H1 (cell line): ENCODE data around the gene FMN2. TPM values are rescaled to one million over a fixed set of nuclear protein-coding genes. Genes with fewer than 3 reads are reported as not detected.

Experiments used
- CTCF ChIA-PET: fragments of 300-600 bp; sonication (Branson Sonifier 250); formaldehyde crosslinking; loops from one replicate; lab custom pipeline; 2021; ENCODE audit not compliant: partially characterized antibody; lab: Charles Lee
- POLR2A ChIA-PET: fragments of 300-600 bp; sonication (Branson Sonifier 250); formaldehyde crosslinking; loops from one replicate; lab custom pipeline; 2021; ENCODE audit warnings: inconsistent platforms; ENCODE audit not compliant: partially characterized antibody; lab: Charles Lee
- DNase-seq, 2 experiments: peaks; one replicate each; pipeline versions ENCODE4 v3.0.0 to v3.0.0-alpha.2; 2010 to 2022; ENCODE audit warnings: low spot score in 2 of 2, low read depth in 1 of 2, mixed read lengths in 1 of 2
- FAIRE-seq: peaks from 2 replicates; lab custom pipeline; 2011; peaks lifted over from hg19 to GRCh38; lab: Jason Lieb, UNC
- H2AFZ ChIP-seq: 2 replicates; pipeline ENCODE4 v1.8.1; 2012; ENCODE audit warnings: low read length, inconsistent platforms
- H2AK5ac ChIP-seq: 2 replicates; pipeline ENCODE4 v1.6.1; 2013; ENCODE audit warnings: low read depth, low read length
- H2BK120ac ChIP-seq: replicated peaks from 2 replicates; pipeline ENCODE3; 2013; ENCODE audit warnings: low read depth, low read length, inconsistent platforms
- H2BK12ac ChIP-seq: 2 replicates; pipeline ENCODE4 v1.6.1; 2013; ENCODE audit warnings: low read depth, low read length
- H2BK15ac ChIP-seq: 2 replicates; pipeline ENCODE4 v1.6.1; 2013; ENCODE audit warnings: low read length
- H2BK20ac ChIP-seq: 2 replicates; pipeline ENCODE4 v1.6.1; 2013; ENCODE audit warnings: low read length
- H2BK5ac ChIP-seq: 2 replicates; pipeline ENCODE4 v1.6.1; 2013; ENCODE audit warnings: low read depth, low read length
- H3K14ac ChIP-seq: 2 replicates; pipeline ENCODE4 v1.6.1; 2013; ENCODE audit warnings: inconsistent platforms; ENCODE audit not compliant: insufficient read length
- H3K18ac ChIP-seq: 2 replicates; pipeline ENCODE4 v1.6.1; 2013; ENCODE audit warnings: low read length; ENCODE audit errors: extremely low read depth
- H3K23ac ChIP-seq: 2 replicates; pipeline ENCODE4 v1.6.1; 2013; ENCODE audit warnings: inconsistent platforms; ENCODE audit not compliant: insufficient read length
- H3K23me2 ChIP-seq: 2 replicates; pipeline ENCODE4 v1.6.1; 2013; ENCODE audit warnings: low read depth, low read length
- H3K27ac ChIP-seq: 2 replicates; pipeline ENCODE4 v1.6.1; 2011; ENCODE audit warnings: low read depth, low read length, inconsistent platforms
- H3K27me3 ChIP-seq, 4 experiments: replicated peaks in 1 of 4; 1 replicate in 1 of 4; 2 replicates in 3 of 4; pipeline versions ENCODE4 v1.6.1 to v1.8.1; 2011 to 2013; ENCODE audit warnings: low read length in 3 of 4, mild to moderate bottlenecking in 3 of 4, inconsistent platforms in 2 of 4, mixed read lengths in 2 of 4, moderate library complexity in 1 of 4; ENCODE audit not compliant: control insufficient read depth in 3 of 4, insufficient read depth in 3 of 4; ENCODE audit errors: extremely low read depth in 1 of 4
- H3K36me3 ChIP-seq, 4 experiments: 2 replicates each; pipeline versions ENCODE4 v1.6.1 to v1.8.1; 2011 to 2013; ENCODE audit warnings: mild to moderate bottlenecking in 4 of 4, low read length in 3 of 4, moderate library complexity in 2 of 4, control low read depth in 1 of 4, inconsistent platforms in 1 of 4; ENCODE audit not compliant: insufficient read depth in 4 of 4, control insufficient read depth in 2 of 4
- H3K4ac ChIP-seq: replicated peaks from 2 replicates; pipeline ENCODE3; 2013; ENCODE audit warnings: low read length, low read depth, mixed read lengths, inconsistent platforms; ENCODE audit not compliant: insufficient read length
- H3K4me1 ChIP-seq, 4 experiments: replicated peaks in 1 of 4; 1 replicate in 1 of 4; 2 replicates in 3 of 4; pipeline versions ENCODE4 v1.6.1 to v1.8.1; 2011 to 2013; ENCODE audit warnings: low read length in 3 of 4, inconsistent platforms in 2 of 4, mixed read lengths in 1 of 4; ENCODE audit not compliant: insufficient read depth in 4 of 4, control insufficient read depth in 3 of 4
- H3K4me2 ChIP-seq, 2 experiments: 2 replicates each; pipeline versions ENCODE4 v1.6.1 to v1.8.1; 2011 to 2013; ENCODE audit warnings: low read depth in 2 of 2, low read length in 2 of 2, control low read depth in 1 of 2, inconsistent platforms in 1 of 2, mild to moderate bottlenecking in 1 of 2; ENCODE audit not compliant: insufficient read depth in 1 of 2
- H3K4me3 ChIP-seq, 4 experiments: fragments of 200-600, 300-600 bp in 1 of 4; sonication (generic), shearing (Covaris generic), sonication (Bioruptor Twin) in 1 of 4; 2 replicates each; pipeline versions ENCODE4 v1.5.1 to v1.8.1; 2011 to 2016; ENCODE audit warnings: low read length in 4 of 4, low read depth in 3 of 4, control low read depth in 2 of 4, inconsistent platforms in 2 of 4, mild to moderate bottlenecking in 2 of 4, mixed read lengths in 1 of 4, moderate library complexity in 1 of 4; ENCODE audit not compliant: insufficient read depth in 2 of 4; ENCODE audit errors: extremely low read depth in 1 of 4
- H3K56ac ChIP-seq: replicated peaks from 2 replicates; pipeline ENCODE3; 2013; ENCODE audit warnings: low read depth, mild to moderate bottlenecking, mixed read lengths, low read length, inconsistent platforms; ENCODE audit not compliant: insufficient read length
- H3K79me1 ChIP-seq: 2 replicates; pipeline ENCODE4 v1.6.1; 2013; ENCODE audit warnings: low read depth, low read length, control low read depth
- H3K79me2 ChIP-seq, 2 experiments: 2 replicates each; pipeline versions ENCODE4 v1.6.1 to v1.8.1; 2012 to 2013; ENCODE audit warnings: low read length in 2 of 2, mild to moderate bottlenecking in 2 of 2, inconsistent platforms in 1 of 2; ENCODE audit not compliant: insufficient read depth in 2 of 2, control insufficient read depth in 1 of 2
- H3K9ac ChIP-seq, 4 experiments: replicated peaks in 1 of 4; 1 replicate in 1 of 4; 2 replicates in 3 of 4; pipeline versions ENCODE4 v1.6.1 to v1.8.1; 2011 to 2013; ENCODE audit warnings: low read depth in 3 of 4, low read length in 3 of 4, control low read depth in 2 of 4, mild to moderate bottlenecking in 2 of 4, moderate library complexity in 2 of 4, inconsistent platforms in 1 of 4; ENCODE audit errors: extremely low read depth in 1 of 4
- H3K9me3 ChIP-seq, 2 experiments: 2 replicates each; pipeline versions ENCODE4 v1.6.1 to v1.8.1; 2012 to 2013; ENCODE audit warnings: mild to moderate bottlenecking in 2 of 2, moderate library complexity in 2 of 2, control low read depth in 1 of 2, inconsistent platforms in 1 of 2, low read depth in 1 of 2, low read length in 1 of 2, mixed read lengths in 1 of 2; ENCODE audit not compliant: insufficient read depth in 2 of 2
- H4K20me1 ChIP-seq, 2 experiments: replicated peaks in 1 of 2; 2 replicates each; pipeline versions ENCODE3 to v1.8.1; 2011 to 2013; ENCODE audit warnings: inconsistent platforms in 2 of 2, low read length in 2 of 2, mild to moderate bottlenecking in 1 of 2; ENCODE audit not compliant: insufficient read depth in 2 of 2, control insufficient read depth in 1 of 2
- H4K5ac ChIP-seq: 2 replicates; pipeline ENCODE4 v1.6.1; 2013; ENCODE audit warnings: low read length, low read depth, mixed read lengths, inconsistent platforms; ENCODE audit not compliant: insufficient read length
- H4K8ac ChIP-seq: 2 replicates; pipeline ENCODE4 v1.8.0; 2013; ENCODE audit warnings: mild to moderate bottlenecking, moderate library complexity, low read length, inconsistent platforms; ENCODE audit not compliant: insufficient read depth; ENCODE audit errors: extremely low read depth
- H4K91ac ChIP-seq: replicated peaks from 2 replicates; pipeline ENCODE3; 2013; ENCODE audit warnings: low read length, mixed read lengths, inconsistent platforms; ENCODE audit not compliant: insufficient read length
- CEBPB ChIP-seq: IDR thresholded peaks from 2 replicates; pipeline ENCODE4 v1.6.1; 2012; ENCODE audit warnings: low read depth, low read length
- HDAC2 ChIP-seq, 2 experiments: fragments of 300-600 bp in 1 of 2; sonication (generic) in 1 of 2; IDR thresholded peaks; 2 replicates each; pipeline ENCODE4 v1.6.1; 2011 to 2012; ENCODE audit warnings: low read depth in 2 of 2, low read length in 2 of 2, mild to moderate bottlenecking in 2 of 2, moderate library complexity in 2 of 2, borderline replicate concordance in 1 of 2, inconsistent platforms in 1 of 2
- TAF7 ChIP-seq: optimal IDR thresholded peaks from 2 replicates; pipeline ENCODE3; 2011; ENCODE audit warnings: low read depth, mild to moderate bottlenecking, inconsistent platforms, low read length, moderate library complexity, borderline replicate concordance
- WGBS, 2 experiments: shearing (Covaris generic) in 1 of 2; methylation state at CpG; one replicate each; pipeline versions ENCODE4 v1.1.6 to v1.1.7; 2013 to 2015; ENCODE audit warnings: low lambda C conversion rate in 2 of 2, mixed read lengths in 2 of 2, inconsistent platforms in 1 of 2, low coverage in 1 of 2, missing lambda C conversion rate in 1 of 2; ENCODE audit not compliant: insufficient replicate concordance in 2 of 2, insufficient coverage in 1 of 2, insufficient read length in 1 of 2; ENCODE audit errors: extremely low coverage in 1 of 2, missing lambda C conversion rate in 1 of 2; 5-methylcytosine and 5-hydroxymethylcytosine counted together
- polyA plus RNA-seq, 7 experiments: library from polyadenylated mRNA; depleted of rRNA in 3 of 7; stranded (reverse) in 5 of 7; unstranded in 2 of 7; fragments of >200 nt in 5 of 7; fragments of 200-250 nt in 2 of 7; gene quantifications; 1 replicate in 5 of 7; 2 replicates in 1 of 7; 4 replicates in 1 of 7; pipeline versions ENCODE4 v1.2.1 to v1.2.3, GENCODE V29; 2011 to 2013; ENCODE audit warnings: missing spikeins in 2 of 7, mixed read lengths in 2 of 7
- total RNA-seq: library from RNA; stranded (reverse); fragmentation: NEBNext Ultra II Directional; extraction: Animal tissue kit (Norgen Biotek cat#: 25700); gene quantifications from 2 replicates; pipeline ENCODE4 v1.2.1, GENCODE V29; 2021

Gene FMN2
- total and polyA plus RNA-seq, 2 of the 8 experiments (the other 6 are each of a cell fraction or from before 2014, with no cell fraction given), result 0.83 to 2.0 TPM

- no peak overlapping the region for H4K91ac ChIP-seq
- no peak overlapping the region for H2BK20ac ChIP-seq
- no peak overlapping the region for H3K18ac ChIP-seq
- H3K4me2 ChIP-seq, result no peak overlapping the region
- no peaks in the 10 kb centered on the region for H3K27me3 ChIP-seq
- H3K79me2 ChIP-seq, result no peaks in the 10 kb centered on the region
- no peak overlapping the region for H2AFZ ChIP-seq
- ChIA-PET POLR2A (no interaction called here), CTCF (interaction anchor here (1.1 kb wide), 1 partner anchor 19 kb away, joined by 6 read pairs; no protein-coding TSS in a partner anchor)
- H3K79me1 ChIP-seq, result no peaks in the 10 kb centered on the region
- H2BK12ac ChIP-seq, result no peak overlapping the region
- H4K5ac ChIP-seq, result no peak overlapping the region
- FAIRE-seq (no peak), DNase-seq (no peak)
- TF ChIP-seq TAF7 (no peak), HDAC2 (IDR thresholded peaks at IDR 0.05; ENCODE audit: borderline replicate concordance in 1 of 2, low read depth in 2 of 2, low read length in 2 of 2) (no peak), CEBPB (no peak)
- no peaks in the 10 kb centered on the region for H3K23me2 ChIP-seq
- no peak overlapping the region for H3K4ac ChIP-seq
- H3K4me1 ChIP-seq, result no peaks in the 10 kb centered on the region
- no peak overlapping the region for H3K23ac ChIP-seq
- no peak overlapping the region for H3K4me3 ChIP-seq
- no peak overlapping the region for H4K8ac ChIP-seq
- 93% methylated on average over 9 of the region's 9 CpGs; no CpG with 5 or more reads in 1 of the 2 experiments for WGBS, 2 experiments
- H4K20me1 ChIP-seq, result no peaks in the 10 kb centered on the region
- no peaks in the 10 kb centered on the region for H3K9me3 ChIP-seq
- no peak overlapping the region for H3K9ac ChIP-seq
- no peak overlapping the region for H3K56ac ChIP-seq
- no peak overlapping the region for H3K27ac ChIP-seq
- no peak overlapping the region for H2BK120ac ChIP-seq
- no peak overlapping the region for H3K14ac ChIP-seq
- H3K36me3 ChIP-seq, result no peaks in the 10 kb centered on the region
- H2BK15ac ChIP-seq, result no peak overlapping the region
- H2AK5ac ChIP-seq, result no peak overlapping the region
- no peak overlapping the region for H2BK5ac ChIP-seq
Measured at GRCh38 chr1:240435996-240436566, 344.4 kb downstream of the FMN2 start.
